HFFc6 (cell line): ENCODE results near the gene BCL10. TPM values are rescaled to one million over a fixed set of nuclear protein-coding genes. Genes with fewer than 3 reads are reported as not detected.
A peak's percentile ranks its signal among the peaks of the same experiment; 100 is the strongest.

ENCODE experiments used
- DNase-seq: peaks from one replicate; pipeline ENCODE4 v3.0.0-alpha.2; 2018
- H3K27ac Mint-ChIP-seq: 2 replicates; pipeline ENCODE4 v1.8.0; 2020; ENCODE audit warnings: mild to moderate bottlenecking, mixed read lengths
- H3K27me3 Mint-ChIP-seq: 2 replicates; pipeline ENCODE4 v1.8.0; 2021; ENCODE audit warnings: mild to moderate bottlenecking, moderate library complexity, mixed read lengths; ENCODE audit not compliant: insufficient read depth
- H3K36me3 Mint-ChIP-seq: 2 replicates; pipeline ENCODE4 v1.8.0; 2021; ENCODE audit warnings: low read depth, mixed read lengths
- H3K4me1 Mint-ChIP-seq: 2 replicates; pipeline ENCODE4 v1.8.0; 2020; ENCODE audit warnings: low read depth, mixed read lengths
- H3K4me3 Mint-ChIP-seq: 2 replicates; pipeline ENCODE4 v1.8.0; 2020; ENCODE audit warnings: mild to moderate bottlenecking, moderate library complexity, mixed read lengths
- H3K9me3 Mint-ChIP-seq: 2 replicates; pipeline ENCODE4 v1.8.0; 2020; ENCODE audit warnings: mild to moderate bottlenecking, mixed read lengths
- CTCF ChIP-seq: fragments of 200-600 bp; sonication (generic); IDR thresholded peaks from 2 replicates; pipeline ENCODE4 v1.5.0; 2021; ENCODE audit warnings: antibody characterized with exemption, mild to moderate bottlenecking
- total RNA-seq, 6 experiments: library from RNA; stranded (reverse); fragmentation: NEBNext Ultra II Directional; extraction: Animal tissue kit (Norgen Biotek cat#: 25700); gene quantifications; 2 replicates in 1 of 6; 3 replicates in 5 of 6; pipeline ENCODE4 v1.2.3, GENCODE V29; 2021

Gene BCL10
- total RNA-seq, 6 experiments from 2014 or later, result 33.4 to 45.6 (median 39.2) TPM

GRCh38 chr1:85267313-85267712 is 9.1 kb downstream of the BCL10 start:
- Mint-ChIP-seq H3K36me3 (peaks cover 49% of the 10 kb centered on the region), H3K9me3 (no peaks in the 10 kb centered on the region), H3K4me3 (no peak overlapping the region), H3K27ac (no peak overlapping the region), H3K27me3 (no peaks in the 10 kb centered on the region), H3K4me1 (peaks cover 31% of the 10 kb centered on the region)
- no peak for TF ChIP-seq CTCF
- DNase-seq, result no peak

DNA sequence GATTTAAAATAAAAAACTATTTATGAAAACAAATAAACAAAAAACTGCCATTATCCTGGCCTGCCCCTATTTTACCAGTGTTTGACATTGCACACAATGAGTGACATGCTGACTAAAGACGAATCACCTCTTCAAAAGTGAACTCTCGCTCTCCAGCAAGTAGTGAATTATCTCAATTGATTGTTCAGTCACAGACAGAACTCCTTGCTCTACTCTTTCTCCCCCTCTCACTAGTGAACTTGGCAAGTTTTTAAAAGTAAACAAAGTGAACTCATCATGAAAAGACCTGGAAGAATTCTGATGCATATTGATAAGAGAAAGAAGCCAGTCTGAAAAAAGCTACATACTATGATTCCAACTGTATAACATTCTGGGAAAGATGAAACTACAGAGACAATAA is 12.3 kb downstream of the BCL10 start:
- H3K4me1 Mint-ChIP-seq, result peaks cover 31% of the 10 kb centered on the region
- peak overlapping the region; percentile 76 for H3K27ac Mint-ChIP-seq
- peaks cover 41% of the 10 kb centered on the region for H3K36me3 Mint-ChIP-seq
- no peaks in the 10 kb centered on the region; the same call in 1 of the 2 replicates for H3K27me3 Mint-ChIP-seq
- H3K9me3 Mint-ChIP-seq, result no peaks in the 10 kb centered on the region
- peak overlapping the region; percentile 60 for H3K4me3 Mint-ChIP-seq
- DNase-seq, result peak; percentile 43
- no peak for TF ChIP-seq CTCF

- no peaks in the 10 kb centered on the region; the same call in 1 of the 2 replicates for H3K27me3 Mint-ChIP-seq
- H3K4me1 Mint-ChIP-seq, result peaks cover 39% of the 10 kb centered on the region
- peaks cover 44% of the 10 kb centered on the region for H3K36me3 Mint-ChIP-seq
- DNase-seq, result no peak
- peak overlapping the region; percentile 45 for H3K27ac Mint-ChIP-seq
- H3K9me3 Mint-ChIP-seq, result no peaks in the 10 kb centered on the region
- no peak for TF ChIP-seq CTCF
- no peak overlapping the region for H3K4me3 Mint-ChIP-seq
Observed at GRCh38 chr1:85262985-85263384, 13.4 kb downstream of the BCL10 start.

GRCh38 chr1:85259912-85260274 is 16.5 kb downstream of the BCL10 start:
- Mint-ChIP-seq H3K36me3 (peaks cover 49% of the 10 kb centered on the region), H3K27me3 (no peaks in the 10 kb centered on the region; the same call in 1 of the 2 replicates), H3K27ac (peak overlapping the region; percentile 82), H3K4me3 (peak overlapping the region; percentile 98), H3K4me1 (peaks cover 60% of the 10 kb centered on the region), H3K9me3 (no peaks in the 10 kb centered on the region)
- DNase-seq, result no peak
- peak; percentile 71 for TF ChIP-seq CTCF

DNA sequence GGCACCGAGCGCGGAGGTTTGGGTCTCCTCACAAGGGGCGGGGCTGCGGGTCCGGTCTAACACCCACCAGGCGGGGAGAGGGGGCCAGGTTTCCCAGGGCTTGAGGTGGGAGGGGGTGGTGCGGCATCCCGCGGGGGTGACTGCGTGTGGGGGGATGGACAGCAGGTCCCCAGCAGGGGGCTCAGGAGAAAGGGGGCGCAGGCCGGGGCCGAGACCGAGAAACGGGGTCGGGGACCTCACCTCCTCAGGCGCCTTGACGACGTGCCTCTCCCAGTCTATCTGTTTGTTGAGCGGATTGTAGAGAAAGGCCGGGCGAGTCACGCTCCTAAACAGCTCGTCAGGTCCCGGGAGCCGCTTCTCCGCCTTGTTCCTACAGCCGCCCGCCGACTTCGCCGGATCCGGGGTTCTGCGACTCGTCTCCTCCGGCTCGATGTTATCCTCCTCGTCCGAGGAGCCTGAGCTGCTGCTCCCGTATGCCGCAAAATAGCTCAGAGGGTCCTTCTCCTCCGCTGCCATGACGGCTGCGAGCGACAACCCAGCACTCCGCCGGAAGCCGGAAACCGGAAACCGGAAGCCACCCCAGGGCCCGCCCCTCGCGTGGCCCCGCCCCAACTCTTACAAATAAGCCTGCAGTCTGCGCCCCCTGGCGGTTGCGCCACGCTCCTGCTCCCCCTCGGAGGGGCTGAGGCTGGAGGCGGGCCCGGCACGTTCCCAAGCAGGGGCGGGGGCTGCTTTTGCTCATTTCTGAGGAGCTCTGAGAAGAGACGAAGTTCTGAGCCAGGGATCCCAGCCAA is 17.1 kb downstream of the BCL10 start, which contains the start of gene C1orf52:
Gene C1orf52 (minus strand): TSS at position 545 of the 794 bp plus-strand sequence. CDS start 29 bp downstream, at position 516.
- Mint-ChIP-seq H3K36me3 (peaks cover 45% of the 10 kb centered on the region), H3K4me1 (peaks cover 60% of the 10 kb centered on the region), H3K9me3 (no peaks in the 10 kb centered on the region), H3K4me3 (peak within 1 kb of the TSS; percentile 98), H3K27ac (peak within 1 kb of the TSS; percentile 82), H3K27me3 (no peaks in the 10 kb centered on the region; the same call in 1 of the 2 replicates)
- DNase-seq, result peak; percentile 90
- peak; percentile 100 for TF ChIP-seq CTCF
